Activated naive CD4-positive, alpha-beta T cell treated with anti-CD3 and anti-CD28 coated beads, Interleukin-2, amount 50 U/mL, for 16 hours (primary cell): ENCODE measurements around the gene ITGB2.

ENCODE experiments used
- DNase-seq: peaks from one replicate; pipeline ENCODE4 v3.0.0-alpha.2; 2020

ITGB2 gene

DNA sequence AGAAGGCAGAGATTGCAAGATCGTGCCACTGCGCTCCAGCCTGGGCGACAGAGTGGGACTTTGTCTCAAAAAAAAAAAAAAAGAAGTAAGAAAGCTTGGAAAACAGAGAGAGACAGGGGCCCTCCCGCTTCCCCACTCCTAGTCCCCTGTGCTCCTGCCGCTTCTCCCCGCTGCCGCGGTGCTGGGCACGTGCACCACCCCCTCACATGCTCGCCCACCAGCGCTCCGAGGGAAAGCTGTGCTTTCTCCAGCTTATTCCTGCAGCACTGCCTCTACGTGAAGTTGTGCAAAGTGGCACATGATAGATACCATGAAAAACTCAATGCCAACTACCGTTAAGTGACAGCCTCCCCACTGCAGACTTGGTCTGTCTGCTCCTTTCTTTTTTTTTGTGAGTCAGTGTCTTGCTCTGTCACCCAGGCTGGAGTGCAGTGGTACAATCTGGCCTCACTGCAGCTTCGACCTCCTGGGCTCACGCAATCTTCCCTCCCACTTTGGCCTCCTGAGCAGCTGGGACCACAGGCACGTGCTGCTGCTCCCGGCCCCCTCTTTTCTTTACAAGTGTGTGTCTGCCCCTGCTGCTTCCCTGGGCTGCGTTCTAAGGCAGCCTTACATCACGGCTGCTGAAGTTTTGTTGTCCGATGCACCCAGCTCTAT, 34.6 kb upstream of the ITGB2 start:
- no peak for DNase-seq

DNA sequence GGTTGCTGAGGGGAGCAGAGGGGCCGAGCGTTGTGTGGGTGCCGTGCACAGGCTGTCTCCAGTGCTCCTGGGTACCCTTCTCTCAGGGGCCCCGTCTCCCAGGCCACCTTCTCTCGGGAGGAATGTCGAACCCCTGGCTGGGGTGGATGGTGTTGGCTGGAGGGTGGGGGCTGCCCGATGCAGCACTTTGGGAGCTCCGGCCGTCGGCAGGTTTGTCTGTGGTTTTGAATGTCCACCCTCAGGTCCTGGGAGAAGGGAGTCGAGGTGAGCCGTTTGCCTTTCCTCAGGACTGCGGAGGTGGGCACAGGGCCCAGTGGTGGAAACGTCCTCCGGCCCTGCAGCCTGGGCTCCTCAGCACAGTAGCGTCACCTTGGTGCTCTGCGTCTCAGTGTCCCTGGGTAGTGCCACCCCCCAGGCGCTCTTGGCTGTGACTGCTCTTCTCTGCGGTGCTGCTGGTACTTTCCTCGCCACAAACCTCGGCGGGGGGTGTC, 33.6 kb upstream of the ITGB2 start:
- no peak for DNase-seq

DNA sequence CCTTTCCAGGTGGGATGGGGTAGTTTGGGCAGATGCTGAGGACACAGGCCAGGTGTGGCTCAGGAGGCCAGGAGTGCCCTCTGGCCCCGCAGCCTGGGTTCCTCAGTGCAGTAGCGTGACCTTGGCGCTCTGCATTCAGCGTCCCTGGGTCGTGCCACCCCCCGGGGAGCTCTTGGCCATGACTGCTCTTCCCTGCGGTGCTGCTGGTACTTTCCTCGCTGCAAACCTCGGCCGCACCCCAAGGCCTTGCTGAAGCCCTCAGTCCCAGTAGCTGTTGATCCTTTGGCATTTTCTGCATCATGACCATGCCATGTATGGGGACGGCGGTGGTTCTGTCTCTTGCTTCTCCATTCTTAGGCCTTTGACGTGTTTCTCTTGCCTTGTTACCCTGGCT, 32.9 kb upstream of the ITGB2 start:
- no peak for DNase-seq

DNA sequence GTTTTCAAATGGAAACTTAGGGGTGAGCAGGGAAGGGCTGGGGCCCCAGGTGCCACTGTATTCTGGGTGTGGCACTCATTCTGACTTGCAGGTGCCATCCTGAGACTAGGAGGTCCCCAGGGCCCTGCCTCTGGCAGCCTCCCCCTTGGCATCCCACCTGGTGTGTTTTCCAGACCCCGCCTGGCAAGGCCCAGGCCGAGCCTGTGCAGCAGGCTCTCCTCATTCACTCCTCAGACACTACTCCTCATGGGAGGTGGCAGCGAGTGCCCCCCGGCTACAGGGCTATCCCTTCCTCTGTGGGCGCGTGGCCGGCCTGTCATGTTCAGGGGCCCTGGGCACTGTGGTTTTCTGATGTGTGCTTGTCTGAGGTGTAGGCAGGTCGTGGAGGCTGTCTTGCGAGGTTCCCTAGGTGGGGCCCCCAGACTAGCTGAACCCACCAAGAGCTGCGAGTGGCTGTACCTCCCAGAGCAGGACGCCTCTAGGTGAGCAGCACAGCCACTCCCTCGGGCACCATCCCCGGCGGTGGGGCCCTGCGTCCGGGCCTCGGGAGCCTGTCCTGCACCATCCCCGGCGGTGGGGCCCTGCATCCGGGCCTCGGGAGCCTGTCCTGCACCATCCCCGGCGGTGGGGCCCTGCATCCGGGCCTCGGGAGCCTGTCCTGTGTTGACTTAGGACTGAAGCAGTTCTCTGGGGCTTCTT, 32.4 kb upstream of the ITGB2 start:
- DNase-seq = no peak

DNA sequence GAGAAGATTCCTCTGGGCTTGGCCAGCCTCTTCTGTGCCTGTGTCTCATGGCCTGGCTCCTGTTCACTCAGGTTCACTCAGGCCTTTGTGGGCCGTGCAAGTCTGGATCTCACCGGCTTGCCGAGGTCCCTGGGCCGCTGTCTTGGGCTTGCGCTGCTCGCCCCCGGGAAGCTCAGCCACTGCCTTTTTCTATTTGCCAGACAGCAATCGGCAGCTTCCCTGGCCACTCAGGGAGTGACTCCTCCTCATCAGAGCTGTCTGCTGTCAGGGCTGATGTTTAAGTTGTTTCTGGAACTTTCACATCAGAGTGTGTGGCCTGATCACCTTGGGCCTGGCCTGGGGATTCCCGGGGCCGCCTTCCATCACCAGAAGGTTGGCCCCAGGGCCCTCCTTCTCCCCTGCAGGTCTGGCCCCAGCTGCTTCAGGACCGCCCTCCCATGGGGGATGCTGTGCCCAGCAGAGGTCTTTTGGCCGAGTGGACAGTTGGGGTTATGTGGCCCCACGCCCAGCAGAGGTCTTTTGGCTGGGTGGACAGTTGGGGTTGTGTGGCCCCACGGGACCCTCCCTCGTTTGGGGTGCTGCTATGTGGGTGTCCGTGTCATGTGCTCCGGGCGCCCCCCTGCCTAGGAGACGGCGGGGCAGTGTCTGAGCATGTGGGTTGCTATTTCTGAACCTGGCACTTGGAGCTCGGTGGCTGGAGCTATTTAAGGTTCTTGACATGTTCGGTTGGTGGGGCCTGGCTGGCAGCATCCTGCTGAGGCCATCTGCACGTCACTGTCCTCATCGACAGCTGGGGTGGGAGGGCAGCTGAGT, 31.6 kb upstream of the ITGB2 start:
- no peak for DNase-seq

DNA sequence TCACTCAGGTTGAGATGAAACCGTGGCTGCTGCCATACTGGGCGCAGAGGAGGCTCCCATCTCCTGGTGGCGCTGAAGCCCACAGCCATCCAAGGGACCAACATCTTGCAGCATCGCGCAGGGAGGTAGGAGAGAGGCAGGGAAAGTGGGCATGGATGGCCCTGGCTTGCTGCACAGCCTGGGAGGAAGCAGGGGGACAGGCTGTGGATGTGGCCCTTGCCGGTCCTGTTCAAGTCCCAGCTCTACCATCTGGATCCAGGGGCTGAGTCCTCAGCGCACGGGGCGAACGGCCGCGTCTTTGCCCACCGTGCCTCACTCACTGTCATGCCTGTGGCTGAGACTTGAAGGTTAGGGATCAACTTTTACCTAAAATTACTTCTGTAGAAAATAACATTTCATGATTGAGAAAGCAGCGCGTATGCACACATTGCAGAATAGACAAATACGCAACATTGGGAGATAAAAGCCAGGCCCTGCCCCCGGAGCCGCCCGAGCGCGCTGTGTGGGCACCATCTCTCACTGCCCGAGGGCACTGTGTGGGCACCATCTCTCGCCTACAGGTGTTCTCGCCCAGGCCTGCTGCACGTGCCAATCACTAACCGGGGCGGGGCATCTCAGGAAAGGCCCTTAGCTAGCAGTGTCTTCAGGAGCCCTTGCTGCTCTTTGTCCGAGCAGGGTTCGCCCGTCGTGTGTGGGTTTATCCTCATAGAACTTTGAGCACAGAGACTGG, 30.7 kb upstream of the ITGB2 start:
- no peak for DNase-seq

DNA sequence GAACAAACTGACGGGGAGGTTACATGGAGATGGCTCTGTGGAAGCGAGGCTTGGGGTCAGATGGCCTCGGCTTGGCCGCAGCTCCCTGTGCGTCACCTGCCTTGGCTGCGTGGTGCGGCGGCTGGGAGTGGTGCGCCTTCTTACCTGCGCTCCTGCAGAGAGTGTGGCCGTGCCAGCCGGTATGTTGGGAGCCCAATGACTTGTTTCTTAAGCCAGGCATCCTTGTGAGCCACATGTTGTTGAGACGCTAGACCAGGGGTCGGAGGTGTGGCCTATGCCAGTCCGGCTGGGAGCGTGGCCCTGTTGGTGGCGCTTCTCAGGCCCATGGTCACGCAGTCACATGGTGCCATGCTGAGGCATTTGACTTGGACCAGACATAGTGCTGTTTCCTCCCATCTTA, 29.7 kb upstream of the ITGB2 start:
- no peak for DNase-seq

DNA sequence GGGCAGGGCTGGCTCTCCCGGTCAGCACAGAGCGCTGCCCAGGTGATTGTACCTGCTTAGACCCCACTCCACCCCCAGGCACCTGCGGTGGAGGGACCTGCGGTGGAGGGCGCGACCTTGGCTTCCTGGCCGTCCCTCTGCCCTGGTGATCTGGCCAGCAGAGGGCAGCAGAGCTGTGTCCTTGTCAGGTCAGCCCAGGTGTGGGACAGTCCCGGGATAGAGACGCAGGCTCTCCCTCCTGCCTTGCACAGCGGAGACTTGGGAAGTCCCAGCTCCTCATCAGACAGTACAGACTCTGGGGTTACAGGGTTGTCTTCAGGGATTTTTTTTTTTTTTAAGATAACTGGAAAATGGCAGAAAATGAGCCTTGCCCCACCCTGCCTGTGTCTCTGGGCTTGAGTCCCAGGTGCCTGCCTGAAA, 29.1 kb upstream of the ITGB2 start:
- peak; percentile 79 for DNase-seq

DNA sequence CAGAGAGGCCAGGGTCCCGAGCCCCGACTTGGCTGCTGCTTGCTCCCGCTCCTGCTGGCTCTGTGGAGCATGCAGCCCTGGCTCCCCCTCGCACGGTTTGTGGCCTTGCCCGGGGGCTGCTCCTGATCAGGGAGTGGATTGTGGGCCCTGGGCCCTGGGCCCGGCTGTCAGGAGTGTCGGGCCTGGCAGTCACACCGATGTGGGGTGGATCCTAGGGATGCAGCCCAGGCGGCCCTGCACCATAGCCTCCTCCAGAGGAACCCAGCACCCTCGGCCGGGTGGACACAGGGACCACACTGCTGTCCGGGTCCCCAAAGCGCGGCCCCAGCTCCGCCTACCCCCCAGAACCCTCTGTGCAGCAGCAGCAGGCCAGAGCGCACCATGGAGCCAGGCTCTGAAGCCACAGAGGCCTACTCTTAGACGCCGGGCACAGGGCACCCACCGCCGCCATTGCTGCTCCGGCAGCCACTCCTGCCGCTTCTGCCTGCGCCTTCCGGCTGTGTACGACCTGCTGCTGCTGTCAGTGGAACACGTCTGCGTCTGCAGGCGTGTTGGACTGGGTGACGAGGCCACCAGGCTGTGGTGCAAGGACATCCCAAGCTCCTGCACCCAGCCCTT, 28.6 kb upstream of the ITGB2 start:
- DNase-seq = no peak

DNA sequence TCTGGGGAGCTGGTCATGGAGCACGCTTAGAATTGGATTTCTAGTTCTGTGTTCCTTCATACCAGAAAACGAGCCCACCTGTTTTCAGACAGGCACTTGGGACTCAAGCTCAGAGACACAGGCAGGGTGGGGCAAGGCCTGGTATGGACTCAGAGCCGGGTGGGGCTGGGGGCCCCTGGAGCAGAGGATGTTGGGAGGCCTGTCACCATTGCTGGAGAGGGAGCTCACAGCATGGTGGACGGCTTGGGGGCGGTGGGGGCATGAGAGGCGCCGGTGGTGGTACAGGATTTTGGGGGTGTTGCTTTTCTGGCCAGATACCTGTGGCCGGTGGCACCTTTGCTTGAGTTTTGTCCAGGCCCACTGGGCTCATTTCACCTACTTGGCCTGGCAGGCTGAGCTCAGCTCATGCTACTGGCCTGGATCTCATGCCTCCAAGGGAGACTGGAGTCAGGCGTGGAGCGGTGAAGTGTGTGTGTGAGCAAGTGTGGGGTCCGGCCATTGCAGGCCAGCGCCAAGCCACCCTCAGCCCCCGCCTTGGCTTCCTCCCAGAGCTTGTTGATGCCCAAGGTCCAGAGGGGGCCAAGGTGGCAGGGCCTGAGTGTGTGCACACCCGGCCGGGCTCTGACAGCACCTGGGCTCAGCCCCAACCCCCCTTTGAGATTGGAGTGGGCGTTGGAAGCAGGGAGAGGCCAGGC, 27.9 kb upstream of the ITGB2 start:
- DNase-seq = no peak

DNA sequence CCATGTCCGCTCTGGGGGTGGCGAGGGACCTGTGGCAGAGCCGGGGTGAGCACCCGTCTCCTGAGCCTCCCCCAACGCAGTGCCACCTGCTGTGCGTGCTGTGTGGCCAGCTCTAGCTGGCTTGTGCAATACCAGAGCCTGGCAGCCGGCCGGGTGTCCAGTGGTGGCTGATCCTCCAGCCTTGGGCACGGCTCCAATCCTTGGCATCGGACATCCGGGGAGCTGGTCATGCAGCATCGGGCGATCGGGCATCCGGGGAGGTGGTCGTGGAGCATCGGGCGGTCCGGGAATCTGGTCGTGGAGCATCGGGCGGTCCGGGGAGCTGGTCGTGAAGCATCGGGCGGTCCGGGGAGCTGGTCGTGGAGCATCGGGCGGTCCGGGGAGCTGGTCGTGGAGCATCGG, 27.2 kb upstream of the ITGB2 start:
- no peak for DNase-seq

DNA sequence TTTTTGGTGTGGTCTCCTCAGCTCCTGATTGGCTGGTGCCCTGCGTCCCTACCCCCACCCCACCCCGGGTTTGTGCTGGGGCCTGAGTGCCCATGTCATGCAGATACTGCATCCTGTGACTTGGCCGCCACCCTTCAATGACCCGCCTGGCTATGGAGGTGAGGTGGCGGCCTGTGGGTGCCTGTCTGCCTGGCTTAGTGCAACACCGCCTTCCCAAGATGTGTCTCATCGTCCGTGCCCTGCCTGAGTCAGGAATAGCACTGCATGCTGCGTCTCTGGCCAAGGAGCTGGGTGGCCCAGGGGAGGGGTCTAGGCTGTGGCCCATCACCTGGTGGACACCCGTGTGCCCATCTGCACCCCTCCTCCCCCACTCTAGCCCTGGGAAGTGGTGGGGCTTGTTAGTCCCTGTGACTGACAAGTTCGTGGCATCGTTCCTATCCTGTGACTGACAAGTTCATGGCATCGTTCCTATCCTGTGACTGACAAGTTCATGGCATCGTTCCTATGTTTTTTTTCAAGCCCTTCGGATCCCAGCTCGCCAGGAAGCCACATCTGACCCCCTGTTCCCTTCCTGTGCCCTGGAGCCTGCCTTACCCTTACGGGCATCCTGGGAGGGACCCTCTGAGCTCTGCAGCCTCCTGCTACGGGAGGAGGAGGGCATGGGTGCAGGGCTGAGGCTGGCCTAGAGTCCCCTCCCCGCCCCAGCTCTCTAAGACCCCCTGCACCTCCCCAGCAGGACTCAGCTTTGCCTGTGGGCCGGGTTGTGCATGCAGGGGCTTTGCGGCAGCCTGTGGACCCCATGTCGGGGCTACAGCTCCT, 26.6 kb upstream of the ITGB2 start:
- no peak for DNase-seq

DNA sequence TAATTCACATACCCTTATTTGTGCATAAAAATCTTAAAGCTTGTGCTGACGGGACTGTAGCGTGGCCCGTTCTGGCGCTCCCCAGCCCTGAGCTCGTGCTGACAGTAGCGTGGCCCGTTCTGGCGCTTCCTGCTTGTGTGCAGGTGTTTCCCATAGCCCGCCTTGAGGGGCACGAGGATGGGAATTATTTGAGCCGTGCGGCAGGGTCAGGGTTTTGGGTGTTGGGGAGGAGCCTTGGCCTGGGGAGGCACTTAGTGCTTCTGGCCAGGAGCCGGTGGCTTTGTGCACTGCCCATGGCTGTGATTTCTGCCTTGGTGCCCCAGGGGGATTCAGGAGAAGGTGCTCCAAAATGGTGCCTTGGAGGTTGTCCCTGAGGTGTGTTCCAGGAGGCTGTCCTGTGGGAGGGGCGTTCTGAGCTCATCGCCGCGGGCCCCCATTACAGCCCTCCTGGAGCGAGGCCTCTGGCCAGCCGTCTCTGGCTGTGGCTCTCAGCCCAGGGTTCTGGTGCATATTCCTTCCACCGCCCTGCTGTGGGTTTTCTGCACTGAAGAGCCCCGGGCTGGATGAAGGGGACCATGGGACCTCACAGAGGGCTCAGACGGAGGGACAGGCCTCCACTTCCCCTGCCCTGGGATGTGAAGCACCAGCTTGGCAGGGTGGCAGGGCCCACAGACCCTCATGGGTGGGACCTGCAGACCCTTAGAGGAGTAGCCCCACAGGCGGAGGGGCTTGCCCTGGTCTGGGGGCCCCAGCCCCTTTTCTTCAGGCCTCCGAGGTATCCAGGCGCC, 25.7 kb upstream of the ITGB2 start:
- no peak for DNase-seq

DNA sequence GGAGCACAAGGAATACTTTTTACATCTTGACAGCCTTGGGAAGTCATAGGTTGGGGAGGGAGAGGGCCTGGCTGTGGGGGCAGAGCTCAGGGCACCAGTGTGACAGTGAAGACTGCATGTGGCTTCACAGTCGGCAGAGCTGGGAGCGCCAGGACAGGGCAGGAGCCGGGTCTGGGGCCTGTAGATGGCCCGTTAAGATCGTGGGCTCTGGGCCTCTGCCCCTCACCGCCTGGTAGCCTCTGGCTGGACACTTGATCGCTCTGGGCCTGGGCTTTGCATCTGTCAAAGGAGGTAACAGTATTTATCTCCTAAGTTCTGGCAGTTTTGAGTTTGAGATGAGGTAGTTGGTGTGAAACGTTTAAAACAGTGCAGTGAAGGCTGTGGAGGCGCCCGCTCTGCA, 23.9 kb upstream of the ITGB2 start:
- no peak for DNase-seq

DNA sequence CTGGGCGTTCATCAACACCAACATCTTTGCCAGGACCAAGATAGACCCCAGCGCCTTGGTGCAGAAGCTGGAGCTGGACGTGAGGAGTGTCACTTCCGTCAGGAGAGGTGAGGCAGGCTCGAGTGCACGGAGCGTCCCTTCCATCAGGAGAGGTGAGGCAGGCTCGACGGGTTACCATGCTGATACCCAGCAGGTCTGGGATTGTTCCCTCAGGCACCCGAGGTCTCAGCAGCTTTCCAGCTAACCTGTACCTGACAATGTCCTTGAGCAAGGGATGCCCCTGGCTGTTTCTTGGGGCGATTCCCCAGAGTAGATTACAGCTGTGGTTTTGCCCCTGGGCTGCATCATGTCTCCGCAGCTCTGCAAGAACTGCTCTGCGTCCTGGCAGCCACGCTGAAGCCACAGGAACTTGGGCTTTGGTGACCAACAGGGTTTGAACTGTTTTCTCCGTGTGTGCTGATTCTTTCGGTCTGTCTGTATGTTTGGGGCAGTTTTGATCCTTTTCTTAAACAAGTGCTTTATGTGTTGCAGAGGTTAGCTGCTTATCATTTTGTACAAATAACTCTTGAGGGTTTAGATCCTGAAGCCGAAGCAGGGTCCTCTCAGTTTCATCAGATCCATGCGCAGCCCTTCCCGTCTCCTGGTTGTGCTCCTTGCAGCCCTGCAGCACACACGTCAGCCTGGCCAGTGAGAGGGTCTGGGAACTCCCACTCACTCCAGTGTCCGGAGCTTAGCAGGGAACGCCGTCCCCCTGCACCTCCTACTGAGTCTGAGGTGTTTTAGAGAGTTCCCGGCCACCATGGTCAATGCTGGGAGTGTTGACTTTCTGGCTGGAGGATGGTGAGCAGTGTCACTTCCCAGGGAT, 23.2 kb upstream of the ITGB2 start:
- no peak for DNase-seq

DNA sequence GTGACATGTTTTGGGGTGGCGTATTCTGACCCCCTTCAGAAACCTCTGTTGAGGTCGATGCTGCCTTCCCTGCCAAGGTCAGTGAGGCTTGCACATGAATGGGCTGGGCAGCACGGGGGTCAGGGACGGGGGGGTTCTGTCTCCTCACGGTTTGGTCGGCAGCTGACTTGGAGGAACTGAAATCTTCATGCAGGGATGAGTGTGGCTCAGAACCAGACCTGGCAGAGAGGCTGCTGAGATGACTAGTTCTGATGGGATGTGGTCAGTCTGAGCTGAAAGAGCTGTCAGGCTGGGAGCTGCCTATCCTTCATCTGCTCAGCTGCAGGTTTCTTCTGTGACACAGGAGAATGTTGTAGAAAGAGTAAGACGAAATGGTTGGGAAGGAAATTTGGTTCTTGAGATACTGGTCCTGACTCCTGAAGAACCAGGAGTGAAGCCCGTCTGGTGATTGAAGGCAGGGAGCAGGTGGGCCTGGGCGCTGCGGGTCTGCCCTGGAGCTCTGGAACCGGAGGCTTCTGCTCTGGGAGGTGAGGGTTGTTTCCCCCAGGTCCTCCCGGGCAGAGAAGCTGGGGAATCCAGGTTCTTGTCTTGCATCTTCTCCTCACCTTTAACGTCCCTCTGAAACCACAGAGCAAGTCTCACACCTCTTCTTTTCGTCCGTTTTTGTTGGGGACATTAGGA, 22.4 kb upstream of the ITGB2 start:
- DNase-seq = no peak

DNA sequence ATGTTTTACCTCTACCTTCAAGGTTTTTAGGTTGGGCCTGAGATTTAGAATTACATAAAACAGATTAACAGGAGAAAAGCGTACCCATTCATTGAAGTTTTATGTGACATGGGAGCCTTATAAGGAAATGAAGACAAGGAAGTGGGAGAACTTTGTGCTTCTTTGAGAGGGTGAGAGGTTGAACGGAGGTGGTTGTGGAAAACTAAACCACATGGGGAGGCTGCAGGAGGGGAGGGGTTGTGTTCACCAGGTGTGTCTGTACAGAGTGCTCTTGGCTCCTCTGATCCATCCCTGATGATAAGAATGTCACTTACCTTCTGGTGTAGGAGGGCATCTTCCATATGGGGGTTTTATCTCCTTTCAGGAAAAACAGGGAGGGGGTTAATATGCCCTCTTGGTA, 21.9 kb upstream of the ITGB2 start:
- DNase-seq = no peak

DNA sequence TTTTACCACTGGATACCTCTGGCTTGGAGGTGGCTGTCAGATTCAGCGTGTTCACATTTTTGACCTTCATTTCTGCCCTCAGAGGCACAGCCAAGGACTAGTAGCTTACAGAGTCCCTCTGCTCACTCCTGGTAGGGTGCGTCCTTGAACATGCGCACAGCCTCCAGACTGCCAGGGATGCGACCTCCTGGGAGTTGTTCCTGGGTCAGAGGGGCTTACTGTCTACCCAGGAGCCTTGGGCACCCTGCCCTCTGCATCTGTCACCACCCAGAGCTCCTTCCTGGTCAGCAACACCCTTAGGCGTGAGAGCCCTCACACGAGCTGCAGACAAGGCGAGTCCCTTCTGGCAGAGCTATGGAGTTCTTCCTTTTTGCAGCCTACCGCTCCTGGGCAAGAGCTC, 20.9 kb upstream of the ITGB2 start:
- DNase-seq = no peak
